ENCODE results near the gene SPTBN5. TPM values are rescaled to one million over a fixed set of nuclear protein-coding genes. Genes with fewer than 3 reads are reported as not detected.

SPTBN5 gene
- total and polyA plus RNA-seq, 4 donors: 1.6 to 3.5 (median 1.9) TPM

GRCh38 chr15:41801185-41801584, 92.7 kb downstream of the SPTBN5 start:
- ATAC-seq (ENCODE audit: insufficient read depth, low FRiP score): no peak
- Histone ChIP-seq H3K4me1 (ENCODE audit: control insufficient read depth in 5 of 5, insufficient read depth in 5 of 5, low read length in 5 of 5) (peaks cover 2 to 12% (median 12%) of the 10 kb centered on the region in 5 donors), H3K9ac (ENCODE audit: insufficient read depth in 1 of 2, low read length in 2 of 2) (no peak overlapping the region), H3K9me3 (ENCODE audit: control insufficient read depth in 4 of 4, insufficient read depth in 3 of 4, low read length in 3 of 4) (no peaks in the 10 kb centered on the region), H3K36me3 (ENCODE audit: control insufficient read depth in 4 of 4, insufficient read depth in 4 of 4, low read length in 4 of 4) (peaks cover 0 to 12% (median 3%) of the 10 kb centered on the region in 4 donors), H3K27ac (ENCODE audit: low read depth in 1 of 2, low read length in 1 of 2) (no peak overlapping the region), H3K27me3 (ENCODE audit: control insufficient read depth in 3 of 3, insufficient read depth in 3 of 3, low read length in 2 of 3) (no peaks in the 10 kb centered on the region), H3K4me3 (no peak overlapping the region)
- TF ChIP-seq CTCF (IDR thresholded peaks at IDR 0.05; ENCODE audit: control extremely low read depth, extremely low read depth): no peak
- 93 to 96% methylated on average over 3 of the region's 3 CpGs for WGBS, 2 donors
- DNase-seq: no peak

- no peaks in the 10 kb centered on the region for H3K27me3 ChIP-seq (ENCODE audit: control insufficient read depth in 3 of 3, insufficient read depth in 3 of 3, low read length in 2 of 3)
- H3K4me3 ChIP-seq: no peak overlapping the region
- 87 to 94% methylated on average over 5 of the region's 5 CpGs for WGBS, 2 donors
- no peak overlapping the region for H3K9ac ChIP-seq (ENCODE audit: insufficient read depth in 1 of 2, low read length in 2 of 2)
- H3K4me1 ChIP-seq (ENCODE audit: control insufficient read depth in 5 of 5, insufficient read depth in 5 of 5, low read length in 5 of 5): peaks cover 7 to 17% (median 11%) of the 10 kb centered on the region in 5 donors
- H3K36me3 ChIP-seq (ENCODE audit: control insufficient read depth in 4 of 4, insufficient read depth in 4 of 4, low read length in 4 of 4): peaks cover 0 to 10% (median 0%) of the 10 kb centered on the region in 4 donors
- no peaks in the 10 kb centered on the region for H3K9me3 ChIP-seq (ENCODE audit: control insufficient read depth in 4 of 4, insufficient read depth in 3 of 4, low read length in 3 of 4)
- no peak for DNase-seq
- no peak overlapping the region for H3K27ac ChIP-seq (ENCODE audit: low read depth in 1 of 2, low read length in 1 of 2)
- TF ChIP-seq CTCF (IDR thresholded peaks at IDR 0.05; ENCODE audit: control extremely low read depth, extremely low read depth): no peak
- ATAC-seq (ENCODE audit: insufficient read depth, low FRiP score): no peak
These were observed 94.4 kb downstream of the SPTBN5 start for GRCh38 chr15:41799488-41799805.

GRCh38 chr15:41798607-41799487, 95.0 kb downstream of the SPTBN5 start:
- WGBS, 2 donors: 78 to 87% methylated on average over 9 of the region's 9 CpGs
- no peak for ATAC-seq (ENCODE audit: insufficient read depth, low FRiP score)

More at GRCh38 chr15:41798607-41799487, 95.0 kb downstream of the SPTBN5 start:
- Histone ChIP-seq H3K4me1 (ENCODE audit: control insufficient read depth in 5 of 5, insufficient read depth in 5 of 5, low read length in 5 of 5) (peaks cover 7 to 17% (median 8%) of the 10 kb centered on the region in 5 donors), H3K36me3 (ENCODE audit: control insufficient read depth in 4 of 4, insufficient read depth in 4 of 4, low read length in 4 of 4) (peaks cover 0 to 6% (median 0%) of the 10 kb centered on the region in 4 donors), H3K9ac (ENCODE audit: insufficient read depth in 1 of 2, low read length in 2 of 2) (no peak overlapping the region), H3K4me3 (no peak overlapping the region), H3K27me3 (ENCODE audit: control insufficient read depth in 3 of 3, insufficient read depth in 3 of 3, low read length in 2 of 3) (no peaks in the 10 kb centered on the region), H3K27ac (ENCODE audit: low read depth in 1 of 2, low read length in 1 of 2) (no peak overlapping the region), H3K9me3 (ENCODE audit: control insufficient read depth in 4 of 4, insufficient read depth in 3 of 4, low read length in 3 of 4) (no peaks in the 10 kb centered on the region)
- no peak for TF ChIP-seq CTCF (IDR thresholded peaks at IDR 0.05; ENCODE audit: control extremely low read depth, extremely low read depth)
- DNase-seq: peak in 2 of 3 donors; percentile 28 to 49

Small RNA genes lying within 50 kb of the gene (small RNA-seq; reads per million reads assigned to genes)
- gene JMJD7-PLA2G4B (ENCODE audit: low replicate concordance): not detected
- gene MIR4310 (ENCODE audit: low replicate concordance): not detected
- not detected for gene RNA5SP393 (ENCODE audit: low replicate concordance)

Other genes with a start within 250 kb of the SPTBN5 start
- 10 to 100 TPM; 23.7 to 86.2 TPM for gene MGA, start 233.6 kb downstream of the SPTBN5 start, total RNA-seq
- gene MGA, start 233.6 kb downstream of the SPTBN5 start, polyA plus RNA-seq: 1 to 10 TPM; 2.7 to 4.6 TPM
- gene MAPKBP1, start 119.6 kb downstream of the SPTBN5 start, total RNA-seq: 10 to 100 TPM; 20.2 to 25.7 TPM
- gene MAPKBP1, start 119.6 kb downstream of the SPTBN5 start, polyA plus RNA-seq: 10 to 100 TPM in 1 of 2 donors, 1 to 10 TPM in 1; 7.2 to 12.6 TPM
- 10 to 100 TPM; 13.2 to 28.1 TPM for gene JMJD7, start 66.0 kb downstream of the SPTBN5 start, total RNA-seq
- gene JMJD7, start 66.0 kb downstream of the SPTBN5 start, polyA plus RNA-seq: 10 to 100 TPM; 16.6 to 26.0 TPM
- gene PLA2G4B, start 55.2 kb downstream of the SPTBN5 start, total RNA-seq: 10 to 100 TPM in 1 of 2 donors, 1 to 10 TPM in 1; 8.4 to 12.8 TPM
- 10 to 100 TPM in 1 of 2 donors, 1 to 10 TPM in 1; 5.7 to 13.0 TPM for gene PLA2G4B, start 55.2 kb downstream of the SPTBN5 start, polyA plus RNA-seq
- gene EHD4, start 78.5 kb upstream of the SPTBN5 start, total RNA-seq: 10 to 100 TPM; 20.6 to 36.3 TPM
- 10 to 100 TPM; 16.4 to 31.1 TPM for gene EHD4, start 78.5 kb upstream of the SPTBN5 start, polyA plus RNA-seq
- gene PLA2G4E, start 127.0 kb upstream of the SPTBN5 start, total RNA-seq: 1 to 10 TPM in 1 of 2 donors, not detected in 1; 1.7 TPM
- gene PLA2G4E, start 127.0 kb upstream of the SPTBN5 start, polyA plus RNA-seq: 1 to 10 TPM in 1 of 2 donors, under 1 TPM in 1; 0.38 to 1.7 TPM
- under 1 TPM in 1 of 2 donors, not detected in 1; 0.15 TPM for gene PLA2G4D, start 200.5 kb upstream of the SPTBN5 start, total RNA-seq
- gene PLA2G4D, start 200.5 kb upstream of the SPTBN5 start, polyA plus RNA-seq: under 1 TPM; 0.12 to 0.31 TPM

Data from lung (tissue), 13 donors.